Measurements from ENCODE around the gene TAF4.
"Not testable (repeated sequence)": the region's sequence is repeated elsewhere in the genome, so short reads cannot be mapped to it uniquely, and the experiment has no call there.

DNA sequence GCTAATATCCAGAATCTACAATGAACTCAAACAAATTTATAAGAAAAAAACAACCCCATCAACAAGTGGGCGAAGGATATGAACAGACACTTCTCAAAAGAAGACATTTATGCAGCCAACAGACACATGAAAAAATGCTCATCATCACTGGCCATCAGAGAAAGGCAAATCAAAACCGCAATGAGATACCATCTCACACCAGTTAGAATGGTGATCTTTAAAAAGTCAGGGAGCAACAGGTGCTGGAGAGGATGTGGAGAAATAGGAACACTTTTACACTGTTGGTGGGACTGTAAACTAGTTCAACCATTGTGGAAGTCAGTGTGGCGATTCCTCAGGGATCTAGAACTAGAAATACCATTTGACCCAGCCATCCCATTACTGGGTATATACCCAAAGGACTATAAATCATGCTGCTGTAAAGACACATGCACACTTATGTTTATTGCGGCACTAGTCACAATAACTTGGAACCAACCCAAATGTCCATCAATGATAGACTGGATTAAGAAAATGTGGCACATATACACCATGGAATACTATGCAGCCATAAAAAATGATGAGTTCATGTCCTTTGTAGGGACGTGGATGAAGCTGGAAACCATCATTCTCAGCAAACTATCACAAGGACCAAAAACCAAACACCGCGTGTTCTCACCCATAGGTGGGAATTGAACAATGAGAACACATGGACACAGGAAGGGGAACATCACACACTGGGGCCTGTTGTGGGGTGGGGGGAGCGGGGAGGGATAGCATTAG lies 6.2 kb upstream of the TAF4 start:
- TF ChIP-seq, protein P1, sequence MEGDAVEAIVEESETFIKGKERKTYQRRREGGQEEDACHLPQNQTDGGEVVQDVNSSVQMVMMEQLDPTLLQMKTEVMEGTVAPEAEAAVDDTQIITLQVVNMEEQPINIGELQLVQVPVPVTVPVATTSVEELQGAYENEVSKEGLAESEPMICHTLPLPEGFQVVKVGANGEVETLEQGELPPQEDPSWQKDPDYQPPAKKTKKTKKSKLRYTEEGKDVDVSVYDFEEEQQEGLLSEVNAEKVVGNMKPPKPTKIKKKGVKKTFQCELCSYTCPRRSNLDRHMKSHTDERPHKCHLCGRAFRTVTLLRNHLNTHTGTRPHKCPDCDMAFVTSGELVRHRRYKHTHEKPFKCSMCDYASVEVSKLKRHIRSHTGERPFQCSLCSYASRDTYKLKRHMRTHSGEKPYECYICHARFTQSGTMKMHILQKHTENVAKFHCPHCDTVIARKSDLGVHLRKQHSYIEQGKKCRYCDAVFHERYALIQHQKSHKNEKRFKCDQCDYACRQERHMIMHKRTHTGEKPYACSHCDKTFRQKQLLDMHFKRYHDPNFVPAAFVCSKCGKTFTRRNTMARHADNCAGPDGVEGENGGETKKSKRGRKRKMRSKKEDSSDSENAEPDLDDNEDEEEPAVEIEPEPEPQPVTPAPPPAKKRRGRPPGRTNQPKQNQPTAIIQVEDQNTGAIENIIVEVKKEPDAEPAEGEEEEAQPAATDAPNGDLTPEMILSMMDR (IDR thresholded peaks at IDR 0.05) = not testable (repeated sequence)
- not testable (repeated sequence) for TF ChIP-seq POLR2A (IDR thresholded peaks at IDR 0.05)
